ENCODE results near the gene ZNF219. TPM values are rescaled to one million over a fixed set of nuclear protein-coding genes. Genes with fewer than 3 reads are reported as not detected.

Gene ZNF219
- polyA plus RNA-seq, 1 donor from 2014 or later = 40.6 TPM

DNA sequence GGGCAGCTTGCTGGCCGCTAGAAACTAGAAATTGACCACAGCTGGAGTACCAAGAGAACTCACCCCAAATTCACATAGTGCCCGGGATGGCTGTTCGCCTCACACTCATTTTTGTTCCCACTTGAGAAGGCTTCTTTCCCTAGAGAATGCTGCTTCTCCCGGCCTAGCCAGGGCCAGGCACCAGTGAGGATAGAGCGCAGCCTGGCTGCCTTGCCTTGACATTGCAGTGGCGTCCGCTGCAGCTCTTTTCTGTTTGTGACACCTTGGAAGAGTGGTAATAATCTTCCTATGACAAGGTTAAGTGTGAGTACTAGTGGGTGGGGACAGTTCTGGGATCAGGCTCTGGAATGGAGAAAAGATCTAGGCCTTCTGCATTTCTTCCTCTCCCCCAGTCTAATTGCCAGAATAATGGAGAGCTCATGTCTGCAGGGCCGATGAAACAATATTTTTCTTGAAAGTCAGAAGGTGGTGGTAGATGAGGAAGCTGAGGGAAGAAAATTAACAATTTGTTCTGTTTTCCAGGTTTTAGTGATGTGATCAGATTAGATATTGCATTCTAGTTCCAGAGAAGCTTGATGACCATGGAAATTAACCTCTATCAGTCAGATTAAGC, 6.1 kb upstream of the ZNF219 start:
- Histone ChIP-seq H3K27ac (ENCODE audit: low read length) (peak overlapping the region; percentile 98), H3F3A (ENCODE audit: insufficient read depth, low read length, poor library complexity, severe bottlenecking) (peaks cover 6% of the 10 kb centered on the region), H3K9me3 (ENCODE audit: low read length) (no peaks in the 10 kb centered on the region), H3K9ac (ENCODE audit: low read length) (peak overlapping the region; percentile 97), H3K4me2 (ENCODE audit: low read length) (peak overlapping the region; percentile 99), H3K79me2 (replicated peaks; ENCODE audit: insufficient read depth, low read length) (peaks cover 14% of the 10 kb centered on the region), H3K9me2 (ENCODE audit: insufficient read depth, low read length) (no peaks in the 10 kb centered on the region), H3K27me3 (ENCODE audit: insufficient read depth, low read depth, low read length) (no peaks in the 10 kb centered on the region), H4K20me1 (ENCODE audit: insufficient read depth) (no peaks in the 10 kb centered on the region), H2AFZ (ENCODE audit: low read depth, low read length) (peak overlapping the region; percentile 86), H3K4me3 (ENCODE audit: low read length) (peak overlapping the region; percentile 86), H3K36me3 (ENCODE audit: insufficient read depth, low read length) (no peaks in the 10 kb centered on the region)
- TF ChIP-seq SMC3 (conservative IDR thresholded peaks at IDR 0.05; ENCODE audit: poor library complexity) = peak; percentile 98
- TF ChIP-seq EP300 (conservative IDR thresholded peaks at IDR 0.05; ENCODE audit: poor library complexity, severe bottlenecking) = no peak
- TF ChIP-seq EZH2 (IDR thresholded peaks at IDR 0.05; ENCODE audit: borderline replicate concordance, insufficient read depth, low read length, poor library complexity, severe bottlenecking) = no peak
- no peak for TF ChIP-seq MXI1 (conservative IDR thresholded peaks at IDR 0.05; ENCODE audit: poor library complexity, severe bottlenecking)
- TF ChIP-seq, protein P1, sequence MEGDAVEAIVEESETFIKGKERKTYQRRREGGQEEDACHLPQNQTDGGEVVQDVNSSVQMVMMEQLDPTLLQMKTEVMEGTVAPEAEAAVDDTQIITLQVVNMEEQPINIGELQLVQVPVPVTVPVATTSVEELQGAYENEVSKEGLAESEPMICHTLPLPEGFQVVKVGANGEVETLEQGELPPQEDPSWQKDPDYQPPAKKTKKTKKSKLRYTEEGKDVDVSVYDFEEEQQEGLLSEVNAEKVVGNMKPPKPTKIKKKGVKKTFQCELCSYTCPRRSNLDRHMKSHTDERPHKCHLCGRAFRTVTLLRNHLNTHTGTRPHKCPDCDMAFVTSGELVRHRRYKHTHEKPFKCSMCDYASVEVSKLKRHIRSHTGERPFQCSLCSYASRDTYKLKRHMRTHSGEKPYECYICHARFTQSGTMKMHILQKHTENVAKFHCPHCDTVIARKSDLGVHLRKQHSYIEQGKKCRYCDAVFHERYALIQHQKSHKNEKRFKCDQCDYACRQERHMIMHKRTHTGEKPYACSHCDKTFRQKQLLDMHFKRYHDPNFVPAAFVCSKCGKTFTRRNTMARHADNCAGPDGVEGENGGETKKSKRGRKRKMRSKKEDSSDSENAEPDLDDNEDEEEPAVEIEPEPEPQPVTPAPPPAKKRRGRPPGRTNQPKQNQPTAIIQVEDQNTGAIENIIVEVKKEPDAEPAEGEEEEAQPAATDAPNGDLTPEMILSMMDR (IDR thresholded peaks at IDR 0.05; ENCODE audit: poor library complexity, severe bottlenecking) = peak; percentile 99
- TF ChIP-seq, protein P2, sequence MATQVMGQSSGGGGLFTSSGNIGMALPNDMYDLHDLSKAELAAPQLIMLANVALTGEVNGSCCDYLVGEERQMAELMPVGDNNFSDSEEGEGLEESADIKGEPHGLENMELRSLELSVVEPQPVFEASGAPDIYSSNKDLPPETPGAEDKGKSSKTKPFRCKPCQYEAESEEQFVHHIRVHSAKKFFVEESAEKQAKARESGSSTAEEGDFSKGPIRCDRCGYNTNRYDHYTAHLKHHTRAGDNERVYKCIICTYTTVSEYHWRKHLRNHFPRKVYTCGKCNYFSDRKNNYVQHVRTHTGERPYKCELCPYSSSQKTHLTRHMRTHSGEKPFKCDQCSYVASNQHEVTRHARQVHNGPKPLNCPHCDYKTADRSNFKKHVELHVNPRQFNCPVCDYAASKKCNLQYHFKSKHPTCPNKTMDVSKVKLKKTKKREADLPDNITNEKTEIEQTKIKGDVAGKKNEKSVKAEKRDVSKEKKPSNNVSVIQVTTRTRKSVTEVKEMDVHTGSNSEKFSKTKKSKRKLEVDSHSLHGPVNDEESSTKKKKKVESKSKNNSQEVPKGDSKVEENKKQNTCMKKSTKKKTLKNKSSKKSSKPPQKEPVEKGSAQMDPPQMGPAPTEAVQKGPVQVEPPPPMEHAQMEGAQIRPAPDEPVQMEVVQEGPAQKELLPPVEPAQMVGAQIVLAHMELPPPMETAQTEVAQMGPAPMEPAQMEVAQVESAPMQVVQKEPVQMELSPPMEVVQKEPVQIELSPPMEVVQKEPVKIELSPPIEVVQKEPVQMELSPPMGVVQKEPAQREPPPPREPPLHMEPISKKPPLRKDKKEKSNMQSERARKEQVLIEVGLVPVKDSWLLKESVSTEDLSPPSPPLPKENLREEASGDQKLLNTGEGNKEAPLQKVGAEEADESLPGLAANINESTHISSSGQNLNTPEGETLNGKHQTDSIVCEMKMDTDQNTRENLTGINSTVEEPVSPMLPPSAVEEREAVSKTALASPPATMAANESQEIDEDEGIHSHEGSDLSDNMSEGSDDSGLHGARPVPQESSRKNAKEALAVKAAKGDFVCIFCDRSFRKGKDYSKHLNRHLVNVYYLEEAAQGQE (IDR thresholded peaks at IDR 0.05; ENCODE audit: borderline replicate concordance) = no peak
- TF ChIP-seq TAF1 (IDR thresholded peaks at IDR 0.05; ENCODE audit: low read depth) = no peak
- TF ChIP-seq RAD21 (conservative IDR thresholded peaks at IDR 0.05) = peak; percentile 99
- TF ChIP-seq POLR2AphosphoS5 (IDR thresholded peaks at IDR 0.05) = peak; percentile 62

DNA sequence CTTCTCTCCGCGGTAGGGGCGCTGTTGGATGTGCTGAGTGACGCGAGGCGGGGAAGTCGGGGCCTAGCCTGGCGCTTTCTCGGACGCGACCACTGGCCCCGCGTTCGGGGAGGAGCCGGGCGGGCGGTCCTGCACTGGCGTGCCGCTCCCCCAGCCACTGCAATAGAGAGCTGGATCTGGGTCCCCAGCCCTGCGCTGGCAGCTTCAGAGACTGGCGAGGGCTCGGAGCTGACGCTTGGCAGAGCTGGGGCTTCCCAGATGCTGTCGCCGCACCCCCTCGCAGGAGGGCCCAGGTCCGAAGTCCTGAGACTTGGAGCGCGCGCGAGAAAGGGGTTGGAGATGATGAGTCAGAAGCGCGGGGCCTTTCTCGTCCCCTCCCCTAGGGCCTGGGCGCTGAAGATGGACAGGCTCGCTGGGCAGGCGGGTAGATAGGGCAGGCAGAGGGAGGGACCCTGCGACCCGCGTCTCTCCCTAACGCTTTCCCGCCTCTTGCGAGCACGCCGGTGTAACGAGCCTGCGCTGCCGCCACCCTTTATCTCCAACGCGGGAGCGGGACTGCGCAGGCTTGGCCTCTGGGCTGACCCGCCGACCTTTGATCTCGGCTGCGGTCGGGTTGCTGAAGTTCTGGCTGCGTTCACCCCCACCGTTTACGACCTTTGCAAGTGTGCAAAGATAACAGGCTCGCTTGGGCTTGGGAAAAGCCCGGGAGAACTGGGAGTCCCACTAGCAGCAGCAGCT, 5.4 kb upstream of the ZNF219 start:
- H3F3A ChIP-seq (ENCODE audit: insufficient read depth, low read length, poor library complexity, severe bottlenecking) = peaks cover 6% of the 10 kb centered on the region
- H3K79me2 ChIP-seq (replicated peaks; ENCODE audit: insufficient read depth, low read length) = peaks cover 21% of the 10 kb centered on the region
- H3K4me3 ChIP-seq (ENCODE audit: low read length) = peak overlapping the region; percentile 86
- no peaks in the 10 kb centered on the region for H3K9me2 ChIP-seq (ENCODE audit: insufficient read depth, low read length)
- no peaks in the 10 kb centered on the region for H3K9me3 ChIP-seq (ENCODE audit: low read length)
- peak overlapping the region; percentile 97 for H3K9ac ChIP-seq (ENCODE audit: low read length)
- H3K27me3 ChIP-seq (ENCODE audit: insufficient read depth, low read depth, low read length) = no peaks in the 10 kb centered on the region
- H4K20me1 ChIP-seq (ENCODE audit: insufficient read depth) = no peaks in the 10 kb centered on the region
- no peaks in the 10 kb centered on the region for H3K36me3 ChIP-seq (ENCODE audit: insufficient read depth, low read length)
- no peak for TF ChIP-seq TAF1 (IDR thresholded peaks at IDR 0.05; ENCODE audit: low read depth)
- TF ChIP-seq SMC3 (conservative IDR thresholded peaks at IDR 0.05; ENCODE audit: poor library complexity) = no peak
- no peak for TF ChIP-seq RAD21 (conservative IDR thresholded peaks at IDR 0.05)
- no peak for TF ChIP-seq EZH2 (IDR thresholded peaks at IDR 0.05; ENCODE audit: borderline replicate concordance, insufficient read depth, low read length, poor library complexity, severe bottlenecking)
- peak; percentile 67 for TF ChIP-seq EP300 (conservative IDR thresholded peaks at IDR 0.05; ENCODE audit: poor library complexity, severe bottlenecking)
- TF ChIP-seq, protein P1 (IDR thresholded peaks at IDR 0.05; ENCODE audit: poor library complexity, severe bottlenecking) = peak; percentile 99
- TF ChIP-seq, protein P2 (IDR thresholded peaks at IDR 0.05; ENCODE audit: borderline replicate concordance) = peak; percentile 60
- peak; percentile 91 for TF ChIP-seq POLR2AphosphoS5 (IDR thresholded peaks at IDR 0.05)
- TF ChIP-seq MXI1 (conservative IDR thresholded peaks at IDR 0.05; ENCODE audit: poor library complexity, severe bottlenecking) = peak; percentile 66
- peak overlapping the region; percentile 99 for H3K4me2 ChIP-seq (ENCODE audit: low read length)
- peak overlapping the region; percentile 98 for H3K27ac ChIP-seq (ENCODE audit: low read length)
- H2AFZ ChIP-seq (ENCODE audit: low read depth, low read length) = peak overlapping the region; percentile 86

Data from neural cell (in vitro differentiated cells).